NCI-H2227 (cell line): Measurements from ENCODE around the gene RPS6KA2.
"Not testable (repeated sequence)": the region's sequence is repeated elsewhere in the genome, so short reads cannot be mapped to it uniquely, and the experiment has no call there.

Experiments used
- DNase-seq: peaks from one replicate; lab custom pipeline; 2025; ENCODE audit not compliant: unreplicated experiment; lab: John Stamatoyannopoulos, UW

RPS6KA2 gene

GRCh38 chr6:166595061-166595780 lies 31.8 kb downstream of the RPS6KA2 start:
- DNase-seq = no peak

GRCh38 chr6:166592821-166593220 lies 34.2 kb downstream of the RPS6KA2 start:
- DNase-seq = no peak

DNA sequence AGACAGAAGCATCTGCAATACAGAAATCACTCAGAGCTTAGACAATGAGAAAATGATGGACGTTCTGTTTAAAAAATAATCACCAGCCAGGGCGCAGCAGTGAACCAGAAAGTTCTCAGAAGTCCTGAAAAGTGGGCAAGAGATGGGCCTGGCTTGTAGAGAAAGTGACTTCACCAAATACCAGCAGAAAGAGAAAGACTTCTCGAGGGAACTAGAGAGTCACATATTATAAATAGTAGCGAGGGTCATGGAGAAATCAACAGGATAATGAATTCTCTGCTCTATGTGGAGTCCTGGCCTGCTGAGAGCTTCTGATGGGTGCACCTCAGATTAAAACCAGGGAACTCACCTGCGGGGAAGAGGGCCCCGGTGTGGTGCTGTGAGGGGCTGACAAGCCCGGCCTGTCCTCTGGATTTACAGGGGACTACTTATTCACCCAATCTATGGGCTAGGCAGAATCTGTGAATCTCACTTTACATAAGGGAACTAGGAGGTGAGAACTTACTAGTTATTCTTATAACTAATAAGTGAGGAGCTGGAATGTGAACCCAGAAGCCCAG lies 35.0 kb downstream of the RPS6KA2 start:
- no peak for DNase-seq

GRCh38 chr6:166591026-166591425 lies 36.0 kb downstream of the RPS6KA2 start:
- DNase-seq = no peak

GRCh38 chr6:166589786-166590574 lies 37.1 kb downstream of the RPS6KA2 start:
- DNase-seq = no peak

GRCh38 chr6:166589337-166589731 lies 37.7 kb downstream of the RPS6KA2 start:
- DNase-seq = no peak

DNA sequence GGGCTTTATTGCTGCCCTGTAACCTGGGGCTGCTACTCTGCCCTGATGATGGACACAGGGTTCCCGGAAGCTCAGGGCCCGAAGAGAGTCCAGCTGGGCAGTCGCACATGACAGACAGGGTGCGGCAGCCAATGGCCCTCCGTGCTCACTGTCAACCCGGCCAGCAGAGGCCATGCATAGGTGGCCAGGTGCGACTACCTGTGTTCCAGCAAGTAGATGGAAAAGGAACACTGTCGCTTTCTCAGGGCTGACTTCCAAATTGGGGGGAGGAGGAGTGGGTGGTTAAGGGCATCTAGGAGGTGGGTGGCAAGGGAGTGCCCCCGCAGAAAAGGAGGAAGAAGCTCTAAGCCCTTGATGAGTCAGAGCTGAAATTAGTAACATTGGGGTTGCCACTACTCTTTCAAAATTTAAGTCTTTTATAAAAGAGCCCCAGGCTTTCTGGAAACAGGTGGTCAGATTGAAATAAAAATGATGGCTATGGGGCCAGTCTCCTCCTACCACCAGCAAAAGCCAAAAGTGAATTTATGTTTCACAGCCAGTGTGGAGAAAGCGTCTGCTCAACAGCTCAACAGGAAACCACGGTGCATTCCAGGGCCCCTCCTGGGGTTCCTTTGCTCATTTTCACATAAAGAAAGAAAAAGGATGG lies 38.2 kb downstream of the RPS6KA2 start:
- DNase-seq = no peak

DNA sequence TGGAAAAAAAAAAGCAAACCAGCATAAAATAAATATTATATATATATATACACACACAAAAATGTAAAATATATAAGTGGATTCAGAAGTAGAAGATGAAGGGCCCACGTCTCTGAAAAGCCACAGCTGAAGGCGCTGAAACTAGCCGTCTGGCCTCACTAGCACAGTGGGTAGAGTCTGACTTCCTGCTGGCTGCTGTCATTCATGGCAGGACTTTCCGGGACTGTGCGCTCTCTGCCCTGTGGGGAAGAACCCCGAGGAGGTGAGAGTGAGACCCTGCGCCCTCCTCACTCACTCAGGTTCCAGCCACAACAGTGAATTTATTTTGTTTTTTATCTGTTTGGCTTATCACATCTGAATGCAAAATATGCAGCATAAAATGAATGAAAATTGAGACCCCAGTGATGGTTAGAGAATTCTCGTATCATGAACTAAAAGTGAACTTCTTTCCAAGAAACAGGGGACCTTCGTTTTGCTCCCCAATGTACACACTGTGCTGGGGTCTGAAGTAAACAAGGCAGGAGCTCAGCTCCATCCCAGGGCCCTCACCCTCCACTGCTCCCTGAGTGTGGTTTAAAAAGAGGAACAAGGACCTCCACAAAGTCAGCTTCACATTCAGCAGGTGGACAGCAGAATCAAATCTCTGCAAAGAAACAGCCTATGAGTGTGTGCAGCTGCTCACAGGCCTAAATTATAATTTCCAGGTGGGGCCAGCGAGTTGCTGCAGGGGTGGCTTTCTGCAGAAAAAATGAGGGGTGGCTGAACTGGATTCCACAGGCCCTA lies 39.2 kb downstream of the RPS6KA2 start:
- DNase-seq = no peak

GRCh38 chr6:166586424-166587156 lies 40.5 kb downstream of the RPS6KA2 start, which contains the start of gene RAMACL:
RAMACL (minus strand) TSS chr6:166586678; CDS start chr6:166586477, 201 bp downstream.
- peak; percentile 3 for DNase-seq

DNA sequence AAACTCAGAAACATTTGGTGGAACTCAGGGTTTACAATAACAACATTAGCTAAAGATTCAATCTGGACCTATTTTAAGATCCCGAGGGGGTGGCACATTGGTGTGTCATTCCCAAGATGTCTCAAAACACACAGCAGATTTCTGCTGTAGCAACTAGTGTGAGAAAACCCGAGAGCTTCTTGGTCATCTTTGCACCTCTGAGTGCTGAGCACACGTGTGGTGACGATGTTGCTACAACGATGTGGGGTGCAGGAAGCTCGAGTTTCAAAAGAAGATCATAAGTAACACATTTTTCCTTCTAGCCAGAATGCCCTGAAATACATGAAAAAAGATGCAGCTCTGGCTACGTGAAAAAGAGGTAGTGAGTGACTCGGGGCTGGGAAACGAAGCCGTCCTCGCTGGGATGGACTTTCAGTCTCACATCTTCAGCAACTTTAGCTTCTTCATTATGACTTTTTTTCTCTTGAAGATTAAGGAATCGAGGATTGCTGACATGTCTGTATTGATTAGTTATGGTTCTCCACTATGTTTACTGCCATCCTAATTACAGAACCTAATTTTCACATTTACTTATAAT lies 42.1 kb downstream of the RPS6KA2 start:
- DNase-seq = no peak

GRCh38 chr6:166584155-166584554 lies 42.9 kb downstream of the RPS6KA2 start:
- no peak for DNase-seq

- no peak for DNase-seq
Observed at GRCh38 chr6:166583230-166583965, 43.7 kb downstream of the RPS6KA2 start.

GRCh38 chr6:166582258-166582657 lies 44.8 kb downstream of the RPS6KA2 start:
- no peak for DNase-seq

- not testable (repeated sequence) for DNase-seq
Observed at GRCh38 chr6:166581801-166582200, 45.2 kb downstream of the RPS6KA2 start.

GRCh38 chr6:166581091-166581511 lies 46.0 kb downstream of the RPS6KA2 start:
- DNase-seq = no peak

DNA sequence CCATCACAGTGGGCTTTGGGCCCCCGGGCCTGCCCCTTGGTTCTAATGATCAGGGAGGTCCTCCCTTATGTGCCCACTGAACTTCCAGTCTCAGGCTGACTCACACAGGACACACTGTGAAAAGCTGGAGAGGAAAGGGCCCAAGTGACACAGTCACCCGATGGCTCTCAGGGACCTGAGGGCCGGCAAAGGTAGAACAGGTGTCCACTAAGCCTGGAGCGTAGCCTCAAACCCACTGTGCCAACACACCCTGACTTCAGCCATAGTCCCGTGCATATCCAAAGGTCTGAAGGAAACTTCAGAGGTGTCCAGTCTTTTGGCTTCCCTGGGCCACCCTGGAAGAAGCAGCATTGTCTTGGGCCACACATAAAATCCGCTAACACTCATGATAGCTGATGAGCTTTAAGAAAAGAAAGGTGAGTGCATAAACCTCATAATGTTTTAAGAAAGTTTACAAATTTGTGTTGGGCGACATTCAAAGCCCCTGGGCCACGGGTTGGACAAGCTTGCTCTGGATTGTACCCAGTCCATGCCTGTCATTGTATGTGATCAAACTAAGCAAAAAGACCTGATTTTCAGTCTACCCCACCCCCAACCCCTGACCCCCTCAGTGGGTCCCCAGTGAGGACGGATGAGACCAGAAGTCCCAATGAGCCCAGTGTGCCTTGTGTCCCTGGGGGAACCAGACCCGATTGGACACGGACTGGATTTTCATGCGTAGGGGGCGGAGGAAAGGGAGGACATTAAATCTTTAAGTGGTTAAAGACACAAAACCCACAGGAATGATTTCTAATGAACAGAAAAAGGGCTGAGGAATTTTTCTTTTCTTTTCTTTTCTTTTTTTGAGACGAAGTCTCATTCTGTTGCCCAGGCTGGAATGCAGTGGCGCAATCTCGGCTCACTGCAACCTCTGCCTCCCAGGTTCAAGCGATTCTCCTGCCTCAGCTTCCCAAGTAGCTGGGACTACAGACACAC lies 46.7 kb downstream of the RPS6KA2 start:
- no peak for DNase-seq

- no peak for DNase-seq
Observed at GRCh38 chr6:166579237-166579850, 47.7 kb downstream of the RPS6KA2 start.
